NCI-H82 treated with DMSO at 0.1 percent for 48 hours (cell line): ENCODE measurements around the gene ST6GALNAC2.
"Not testable (repeated sequence)": the region's sequence is repeated elsewhere in the genome, so short reads cannot be mapped to it uniquely, and the experiment has no call there.

Experiments
- DNase-seq: peaks from one replicate; lab custom pipeline; 2025; ENCODE audit not compliant: unreplicated experiment; lab: John Stamatoyannopoulos, UW

ST6GALNAC2 gene

GRCh38 chr17:76570877-76571471 is 14.7 kb downstream of the ST6GALNAC2 start:
- DNase-seq = no peak

GRCh38 chr17:76570457-76570856 is 15.2 kb downstream of the ST6GALNAC2 start:
- DNase-seq = no peak

GRCh38 chr17:76569607-76570279 is 15.9 kb downstream of the ST6GALNAC2 start:
- no peak for DNase-seq

- no peak for DNase-seq
These were observed 16.8 kb downstream of the ST6GALNAC2 start for GRCh38 chr17:76568811-76569221.

- DNase-seq = no peak
These were observed 17.8 kb downstream of the ST6GALNAC2 start for GRCh38 chr17:76567634-76568432.

- no peak for DNase-seq
These were observed 18.6 kb downstream of the ST6GALNAC2 start for GRCh38 chr17:76566988-76567431.

GRCh38 chr17:76566613-76566943 is 19.1 kb downstream of the ST6GALNAC2 start:
- DNase-seq = no peak

- DNase-seq = no peak
These were observed 19.7 kb downstream of the ST6GALNAC2 start for GRCh38 chr17:76565728-76566612.

GRCh38 chr17:76564991-76565727 is 20.5 kb downstream of the ST6GALNAC2 start:
- DNase-seq = peak; percentile 49

GRCh38 chr17:76563359-76563758 is 22.3 kb downstream of the ST6GALNAC2 start:
- DNase-seq = not testable (repeated sequence)

GRCh38 chr17:76562734-76563148 is 22.9 kb downstream of the ST6GALNAC2 start:
- no peak for DNase-seq

- no peak for DNase-seq
These were observed 23.8 kb downstream of the ST6GALNAC2 start for GRCh38 chr17:76561799-76562268.

GRCh38 chr17:76561332-76561731 is 24.3 kb downstream of the ST6GALNAC2 start:
- DNase-seq = no peak

GRCh38 chr17:76560877-76561221 is 24.8 kb downstream of the ST6GALNAC2 start:
- DNase-seq = no peak

GRCh38 chr17:76560036-76560876 is 25.4 kb downstream of the ST6GALNAC2 start:
- peak; percentile 14 for DNase-seq

- DNase-seq = not testable (repeated sequence)
These were observed 26.2 kb downstream of the ST6GALNAC2 start for GRCh38 chr17:76559460-76559859.

- no peak for DNase-seq
These were observed 27.2 kb downstream of the ST6GALNAC2 start for GRCh38 chr17:76558198-76559095.
